HL-60 (cell line): Measurements from ENCODE around the gene KCNC1.

Experiments used
- GABPA ChIP-seq: IDR thresholded peaks from 2 replicates; pipeline ENCODE4 v1.6.1; 2012; ENCODE audit warnings: low read depth
- POLR2AphosphoS5 ChIP-seq: IDR thresholded peaks from 2 replicates; pipeline ENCODE4 v1.6.1; 2012; ENCODE audit warnings: low read depth
- TF ChIP-seq, protein P1 (sequence below): IDR thresholded peaks from 2 replicates; pipeline ENCODE4 v1.6.1; 2012; ENCODE audit warnings: low read depth; ENCODE audit not compliant: insufficient replicate concordance
- TF ChIP-seq, protein P2 (sequence below): IDR thresholded peaks from one replicate; pipeline ENCODE4 v1.5.1; 2011; ENCODE audit warnings: low read length, control low read depth, inconsistent platforms; ENCODE audit not compliant: insufficient read depth

DNA sequence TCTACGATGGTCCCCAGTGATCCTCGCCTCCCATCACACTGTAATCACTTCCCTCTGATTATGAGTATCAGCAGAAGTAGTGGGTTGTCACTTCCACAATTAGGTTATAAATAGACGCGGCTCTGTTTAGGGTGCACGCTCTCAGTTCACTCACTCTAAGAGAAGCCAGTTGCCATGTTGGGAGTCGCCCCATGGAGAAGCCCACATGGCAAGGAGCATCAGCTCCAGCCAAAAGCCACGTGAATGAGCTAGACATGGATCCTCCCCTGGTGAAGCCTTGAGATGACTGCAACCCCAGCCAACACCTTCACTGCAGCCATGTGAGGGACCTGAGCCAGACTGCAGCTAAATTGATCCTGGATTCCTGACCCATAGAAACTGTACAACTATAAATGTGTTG lies 41.6 kb upstream of the KCNC1 start:
- TF ChIP-seq, protein P1, sequence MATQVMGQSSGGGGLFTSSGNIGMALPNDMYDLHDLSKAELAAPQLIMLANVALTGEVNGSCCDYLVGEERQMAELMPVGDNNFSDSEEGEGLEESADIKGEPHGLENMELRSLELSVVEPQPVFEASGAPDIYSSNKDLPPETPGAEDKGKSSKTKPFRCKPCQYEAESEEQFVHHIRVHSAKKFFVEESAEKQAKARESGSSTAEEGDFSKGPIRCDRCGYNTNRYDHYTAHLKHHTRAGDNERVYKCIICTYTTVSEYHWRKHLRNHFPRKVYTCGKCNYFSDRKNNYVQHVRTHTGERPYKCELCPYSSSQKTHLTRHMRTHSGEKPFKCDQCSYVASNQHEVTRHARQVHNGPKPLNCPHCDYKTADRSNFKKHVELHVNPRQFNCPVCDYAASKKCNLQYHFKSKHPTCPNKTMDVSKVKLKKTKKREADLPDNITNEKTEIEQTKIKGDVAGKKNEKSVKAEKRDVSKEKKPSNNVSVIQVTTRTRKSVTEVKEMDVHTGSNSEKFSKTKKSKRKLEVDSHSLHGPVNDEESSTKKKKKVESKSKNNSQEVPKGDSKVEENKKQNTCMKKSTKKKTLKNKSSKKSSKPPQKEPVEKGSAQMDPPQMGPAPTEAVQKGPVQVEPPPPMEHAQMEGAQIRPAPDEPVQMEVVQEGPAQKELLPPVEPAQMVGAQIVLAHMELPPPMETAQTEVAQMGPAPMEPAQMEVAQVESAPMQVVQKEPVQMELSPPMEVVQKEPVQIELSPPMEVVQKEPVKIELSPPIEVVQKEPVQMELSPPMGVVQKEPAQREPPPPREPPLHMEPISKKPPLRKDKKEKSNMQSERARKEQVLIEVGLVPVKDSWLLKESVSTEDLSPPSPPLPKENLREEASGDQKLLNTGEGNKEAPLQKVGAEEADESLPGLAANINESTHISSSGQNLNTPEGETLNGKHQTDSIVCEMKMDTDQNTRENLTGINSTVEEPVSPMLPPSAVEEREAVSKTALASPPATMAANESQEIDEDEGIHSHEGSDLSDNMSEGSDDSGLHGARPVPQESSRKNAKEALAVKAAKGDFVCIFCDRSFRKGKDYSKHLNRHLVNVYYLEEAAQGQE = no peak
- TF ChIP-seq, protein P2, sequence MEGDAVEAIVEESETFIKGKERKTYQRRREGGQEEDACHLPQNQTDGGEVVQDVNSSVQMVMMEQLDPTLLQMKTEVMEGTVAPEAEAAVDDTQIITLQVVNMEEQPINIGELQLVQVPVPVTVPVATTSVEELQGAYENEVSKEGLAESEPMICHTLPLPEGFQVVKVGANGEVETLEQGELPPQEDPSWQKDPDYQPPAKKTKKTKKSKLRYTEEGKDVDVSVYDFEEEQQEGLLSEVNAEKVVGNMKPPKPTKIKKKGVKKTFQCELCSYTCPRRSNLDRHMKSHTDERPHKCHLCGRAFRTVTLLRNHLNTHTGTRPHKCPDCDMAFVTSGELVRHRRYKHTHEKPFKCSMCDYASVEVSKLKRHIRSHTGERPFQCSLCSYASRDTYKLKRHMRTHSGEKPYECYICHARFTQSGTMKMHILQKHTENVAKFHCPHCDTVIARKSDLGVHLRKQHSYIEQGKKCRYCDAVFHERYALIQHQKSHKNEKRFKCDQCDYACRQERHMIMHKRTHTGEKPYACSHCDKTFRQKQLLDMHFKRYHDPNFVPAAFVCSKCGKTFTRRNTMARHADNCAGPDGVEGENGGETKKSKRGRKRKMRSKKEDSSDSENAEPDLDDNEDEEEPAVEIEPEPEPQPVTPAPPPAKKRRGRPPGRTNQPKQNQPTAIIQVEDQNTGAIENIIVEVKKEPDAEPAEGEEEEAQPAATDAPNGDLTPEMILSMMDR = no peak
- no peak for TF ChIP-seq POLR2AphosphoS5
- TF ChIP-seq GABPA = no peak
